ENCODE results near the gene CALML5. TPM values are rescaled to one million over a fixed set of nuclear protein-coding genes. Genes with fewer than 3 reads are reported as not detected.

The CALML5 gene
- total RNA-seq, 1 experiment from 2014 or later: not detected

DNA sequence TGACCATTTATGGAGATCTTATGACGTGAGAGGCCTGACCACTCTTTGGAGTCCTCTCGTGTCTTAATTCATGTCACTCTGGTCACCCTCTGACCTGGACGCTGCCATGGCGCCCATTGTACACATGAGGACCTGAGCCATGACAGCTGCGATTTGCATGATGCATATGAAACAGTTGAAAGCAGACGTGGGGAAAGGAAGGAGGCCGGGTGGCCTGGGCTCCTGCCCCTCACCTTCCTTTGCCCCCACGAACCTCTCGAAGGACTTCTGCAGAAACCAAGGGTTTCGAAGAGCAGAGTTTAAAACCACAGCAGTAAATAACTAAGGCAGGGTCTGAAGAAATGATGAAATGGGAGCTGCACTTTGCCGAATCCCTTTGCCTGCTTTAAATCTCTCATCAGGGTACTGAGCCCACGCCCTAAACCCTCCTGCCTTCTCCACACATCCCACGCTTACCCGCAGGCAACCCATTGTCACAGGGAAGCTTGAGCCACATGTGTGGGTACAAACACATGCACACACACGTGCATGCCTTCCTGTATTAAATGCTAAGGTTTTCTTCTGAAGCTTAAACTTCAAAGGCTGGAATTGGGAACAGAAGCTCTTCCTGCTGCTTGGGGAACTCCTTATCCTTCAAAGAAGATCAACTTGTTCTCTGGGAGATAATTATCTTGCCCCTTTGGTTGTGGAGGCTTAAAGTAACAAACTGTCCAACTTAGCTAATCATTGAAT is 13.7 kb upstream of the CALML5 start:
- POLR2A ChIA-PET: no interaction called here
- H3K27me3 ChIP-seq (ENCODE audit: insufficient read depth, low read length): no peaks in the 10 kb centered on the region
- H3K36me3 ChIP-seq (ENCODE audit: control insufficient read depth in 1 of 2, insufficient read depth in 2 of 2, low read length in 2 of 2): no peaks in the 10 kb centered on the region
- CTCF ChIA-PET: no interaction called here
- H3K4me1 ChIP-seq (ENCODE audit: control insufficient read depth in 1 of 2, insufficient read depth in 2 of 2, low read length in 2 of 2): no peaks in the 10 kb centered on the region
- no peak overlapping the region for H3K4me3 ChIP-seq (replicated peaks in 1 of 2; ENCODE audit: low read depth in 1 of 2, low read length in 2 of 2)
- no peak overlapping the region for H3K9ac ChIP-seq (ENCODE audit: low read length)
- no peak overlapping the region for H3K27ac ChIP-seq (ENCODE audit: low read depth, low read length)
- H2AFZ ChIP-seq (ENCODE audit: low read depth, low read length, poor library complexity, severe bottlenecking): no peak overlapping the region
- H3K79me2 ChIP-seq (ENCODE audit: insufficient read depth, low read length): no peaks in the 10 kb centered on the region
- ATAC-seq (no peak), DNase-seq (ENCODE audit: low read depth, low spot score) (no peak)
- no TSS peak for BruUV-seq (replicated peaks)
- no peaks in the 10 kb centered on the region for H3K9me2 ChIP-seq (ENCODE audit: insufficient read depth)
- H3K9me3 ChIP-seq (ENCODE audit: control insufficient read depth in 1 of 2, insufficient read depth in 1 of 2, low read depth in 1 of 2, low read length in 2 of 2): no peaks in the 10 kb centered on the region
- intact Hi-C loops (cut with micrococcal nuclease): no loop called here
- RAD21 ChIA-PET (ENCODE audit: low non-redundant PET in 1 of 2, low total read pairs in 2 of 2, uncharacterized antibody in 2 of 2, unreplicated experiment in 2 of 2): no interaction called here
- no peaks in the 10 kb centered on the region for H4K20me1 ChIP-seq (ENCODE audit: insufficient read depth)
- TF ChIP-seq POLR2A (IDR thresholded peaks at IDR 0.05; ENCODE audit: borderline replicate concordance, extremely low read depth, insufficient read depth, insufficient read length): no peak
- no peak for TF ChIP-seq ZFX (IDR thresholded peaks at IDR 0.05)
- TF ChIP-seq ATF3 (IDR thresholded peaks at IDR 0.05): no peak
- no peak for TF ChIP-seq EGR1 (IDR thresholded peaks at IDR 0.05; ENCODE audit: low read depth)
- TF ChIP-seq TCF7L2 (IDR thresholded peaks at IDR 0.05; ENCODE audit: borderline replicate concordance, extremely low read depth, insufficient read depth, insufficient read length): no peak
- TF ChIP-seq POLR2AphosphoS5 (IDR thresholded peaks at IDR 0.05; ENCODE audit: low read depth, low read length): no peak
- TF ChIP-seq REST (IDR thresholded peaks at IDR 0.05; ENCODE audit: low read depth): no peak
- TF ChIP-seq, protein P1, sequence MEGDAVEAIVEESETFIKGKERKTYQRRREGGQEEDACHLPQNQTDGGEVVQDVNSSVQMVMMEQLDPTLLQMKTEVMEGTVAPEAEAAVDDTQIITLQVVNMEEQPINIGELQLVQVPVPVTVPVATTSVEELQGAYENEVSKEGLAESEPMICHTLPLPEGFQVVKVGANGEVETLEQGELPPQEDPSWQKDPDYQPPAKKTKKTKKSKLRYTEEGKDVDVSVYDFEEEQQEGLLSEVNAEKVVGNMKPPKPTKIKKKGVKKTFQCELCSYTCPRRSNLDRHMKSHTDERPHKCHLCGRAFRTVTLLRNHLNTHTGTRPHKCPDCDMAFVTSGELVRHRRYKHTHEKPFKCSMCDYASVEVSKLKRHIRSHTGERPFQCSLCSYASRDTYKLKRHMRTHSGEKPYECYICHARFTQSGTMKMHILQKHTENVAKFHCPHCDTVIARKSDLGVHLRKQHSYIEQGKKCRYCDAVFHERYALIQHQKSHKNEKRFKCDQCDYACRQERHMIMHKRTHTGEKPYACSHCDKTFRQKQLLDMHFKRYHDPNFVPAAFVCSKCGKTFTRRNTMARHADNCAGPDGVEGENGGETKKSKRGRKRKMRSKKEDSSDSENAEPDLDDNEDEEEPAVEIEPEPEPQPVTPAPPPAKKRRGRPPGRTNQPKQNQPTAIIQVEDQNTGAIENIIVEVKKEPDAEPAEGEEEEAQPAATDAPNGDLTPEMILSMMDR (IDR thresholded peaks at IDR 0.05 in 2 of 3, conservative IDR thresholded peaks at IDR 0.05 in 1 of 3; ENCODE audit: borderline replicate concordance in 1 of 3, insufficient read depth in 1 of 3, low read depth in 2 of 3, low read length in 2 of 3): no peak
- no peak for TF ChIP-seq ZNF274 (IDR thresholded peaks at IDR 0.05; ENCODE audit: low read depth, low read length)
- TF ChIP-seq SIN3A (IDR thresholded peaks at IDR 0.05; ENCODE audit: low read depth): no peak
- TF ChIP-seq, protein P2, sequence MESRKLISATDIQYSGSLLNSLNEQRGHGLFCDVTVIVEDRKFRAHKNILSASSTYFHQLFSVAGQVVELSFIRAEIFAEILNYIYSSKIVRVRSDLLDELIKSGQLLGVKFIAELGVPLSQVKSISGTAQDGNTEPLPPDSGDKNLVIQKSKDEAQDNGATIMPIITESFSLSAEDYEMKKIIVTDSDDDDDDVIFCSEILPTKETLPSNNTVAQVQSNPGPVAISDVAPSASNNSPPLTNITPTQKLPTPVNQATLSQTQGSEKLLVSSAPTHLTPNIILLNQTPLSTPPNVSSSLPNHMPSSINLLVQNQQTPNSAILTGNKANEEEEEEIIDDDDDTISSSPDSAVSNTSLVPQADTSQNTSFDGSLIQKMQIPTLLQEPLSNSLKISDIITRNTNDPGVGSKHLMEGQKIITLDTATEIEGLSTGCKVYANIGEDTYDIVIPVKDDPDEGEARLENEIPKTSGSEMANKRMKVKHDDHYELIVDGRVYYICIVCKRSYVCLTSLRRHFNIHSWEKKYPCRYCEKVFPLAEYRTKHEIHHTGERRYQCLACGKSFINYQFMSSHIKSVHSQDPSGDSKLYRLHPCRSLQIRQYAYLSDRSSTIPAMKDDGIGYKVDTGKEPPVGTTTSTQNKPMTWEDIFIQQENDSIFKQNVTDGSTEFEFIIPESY (IDR thresholded peaks at IDR 0.05; ENCODE audit: extremely low read depth, insufficient replicate concordance, low read length): no peak
- TF ChIP-seq EZH2phosphoT487 (IDR thresholded peaks at IDR 0.05; ENCODE audit: borderline replicate concordance): no peak
- TF ChIP-seq FOSL1 (IDR thresholded peaks at IDR 0.05; ENCODE audit: low read depth): no peak
- TF ChIP-seq JUND (IDR thresholded peaks at IDR 0.05): no peak
- TF ChIP-seq CBX3 (IDR thresholded peaks at IDR 0.05; ENCODE audit: low read depth): no peak
- TF ChIP-seq, protein P3, sequence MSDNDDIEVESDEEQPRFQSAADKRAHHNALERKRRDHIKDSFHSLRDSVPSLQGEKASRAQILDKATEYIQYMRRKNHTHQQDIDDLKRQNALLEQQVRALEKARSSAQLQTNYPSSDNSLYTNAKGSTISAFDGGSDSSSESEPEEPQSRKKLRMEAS (IDR thresholded peaks at IDR 0.05): no peak
- H3K4me2 ChIP-seq (ENCODE audit: low read length): no peak overlapping the region

Data from HCT116 (cell line).